IPS-20b (cell line): Measurements from ENCODE around the gene NGB.
A peak's percentile ranks its signal among the peaks of the same experiment; 100 is the strongest.

Experiments
- H3K27ac ChIP-seq: one replicate; pipeline ENCODE4 v1.5.1; 2013; ENCODE audit warnings: low read length
- H3K27me3 ChIP-seq: 2 replicates; pipeline ENCODE4 v1.6.1; 2013; ENCODE audit warnings: mild to moderate bottlenecking, low read length, inconsistent platforms; ENCODE audit not compliant: insufficient read depth
- H3K36me3 ChIP-seq: 2 replicates; pipeline ENCODE4 v1.6.1; 2013; ENCODE audit warnings: low read depth, mild to moderate bottlenecking, inconsistent platforms, low read length, moderate library complexity; ENCODE audit not compliant: insufficient read depth
- H3K4me1 ChIP-seq: 2 replicates; pipeline ENCODE4 v1.6.1; 2013; ENCODE audit warnings: mild to moderate bottlenecking, control low read depth, inconsistent platforms, low read length, moderate library complexity; ENCODE audit not compliant: insufficient read depth
- H3K4me3 ChIP-seq: 2 replicates; pipeline ENCODE4 v1.5.1; 2013; ENCODE audit warnings: mild to moderate bottlenecking, low read length, inconsistent platforms
- H3K9ac ChIP-seq: 2 replicates; pipeline ENCODE4 v1.6.1; 2013; ENCODE audit warnings: low read depth, mild to moderate bottlenecking, inconsistent platforms, low read length, moderate library complexity
- H3K9me3 ChIP-seq: 2 replicates; pipeline ENCODE4 v1.6.1; 2013; ENCODE audit warnings: mild to moderate bottlenecking, low read depth, low read length, inconsistent platforms; ENCODE audit not compliant: insufficient read depth

NGB gene

GRCh38 chr14:77224212-77224611 lies 46.8 kb downstream of the NGB start:
- H3K4me3 ChIP-seq = no peak overlapping the region
- H3K9me3 ChIP-seq = no peaks in the 10 kb centered on the region
- H3K9ac ChIP-seq = no peak overlapping the region; the same call in 1 of the 2 replicates
- no peak overlapping the region for H3K27ac ChIP-seq
- peaks cover 24% of the 10 kb centered on the region for H3K4me1 ChIP-seq
- no peaks in the 10 kb centered on the region for H3K27me3 ChIP-seq
- no peaks in the 10 kb centered on the region for H3K36me3 ChIP-seq

GRCh38 chr14:77222546-77223225 lies 48.3 kb downstream of the NGB start:
- peak overlapping the region; percentile 37; the same call in 1 of the 2 replicates for H3K4me3 ChIP-seq
- no peaks in the 10 kb centered on the region for H3K9me3 ChIP-seq
- H3K27me3 ChIP-seq = no peaks in the 10 kb centered on the region
- peaks cover 24% of the 10 kb centered on the region for H3K4me1 ChIP-seq
- H3K27ac ChIP-seq = no peak overlapping the region
- H3K9ac ChIP-seq = no peak overlapping the region
- H3K36me3 ChIP-seq = no peaks in the 10 kb centered on the region

GRCh38 chr14:77221241-77221871 lies 49.6 kb downstream of the NGB start:
- no peak overlapping the region for H3K27ac ChIP-seq
- H3K36me3 ChIP-seq = no peaks in the 10 kb centered on the region
- no peaks in the 10 kb centered on the region for H3K27me3 ChIP-seq
- peaks cover 24% of the 10 kb centered on the region for H3K4me1 ChIP-seq
- H3K9ac ChIP-seq = no peak overlapping the region
- no peaks in the 10 kb centered on the region for H3K9me3 ChIP-seq
- no peak overlapping the region for H3K4me3 ChIP-seq

DNA sequence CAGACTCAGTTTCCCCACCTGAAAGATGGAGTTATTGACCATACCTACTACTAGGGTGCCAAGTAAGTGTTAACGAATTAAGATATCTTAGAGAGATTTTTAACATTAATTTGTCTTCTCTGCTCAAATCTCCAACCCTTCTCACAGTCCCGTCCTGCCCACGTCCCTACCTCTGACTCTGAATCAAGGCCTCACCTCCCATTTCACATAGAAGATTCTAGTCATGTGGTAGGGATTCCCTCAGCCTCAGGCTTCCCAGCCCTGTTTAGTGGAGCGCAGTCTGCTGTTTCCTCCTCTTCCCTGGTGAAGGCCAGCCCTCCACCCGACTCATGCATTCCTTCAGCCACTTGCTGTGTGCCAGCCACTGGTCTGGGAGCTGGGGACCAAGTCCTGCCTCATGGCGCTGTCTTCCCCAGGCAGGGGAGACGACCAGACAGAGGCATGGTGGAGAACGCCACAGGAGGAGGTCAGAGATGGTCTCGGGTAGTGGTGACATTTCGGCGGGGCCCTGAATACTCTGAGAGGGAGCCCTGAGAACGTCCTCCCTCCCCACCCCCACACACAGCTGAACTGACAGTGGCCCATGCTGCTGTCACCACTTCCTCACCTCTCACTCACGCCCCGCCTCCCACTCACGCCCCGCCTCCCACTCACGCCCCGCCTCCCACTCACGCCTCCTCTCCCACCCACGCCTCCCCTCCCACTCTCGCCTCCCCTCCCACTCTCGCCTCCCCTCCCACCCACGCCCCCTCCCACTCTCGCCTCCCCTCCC lies 50.6 kb downstream of the NGB start:
- Histone ChIP-seq H3K9me3 (no peaks in the 10 kb centered on the region), H3K27ac (no peak overlapping the region), H3K36me3 (no peaks in the 10 kb centered on the region), H3K9ac (no peak overlapping the region), H3K4me3 (no peak overlapping the region), H3K27me3 (0 out of 2 replicates have a peak, but pooled peaks cover 5% of the 10 kb centered on the region), H3K4me1 (peaks cover 24% of the 10 kb centered on the region)

DNA sequence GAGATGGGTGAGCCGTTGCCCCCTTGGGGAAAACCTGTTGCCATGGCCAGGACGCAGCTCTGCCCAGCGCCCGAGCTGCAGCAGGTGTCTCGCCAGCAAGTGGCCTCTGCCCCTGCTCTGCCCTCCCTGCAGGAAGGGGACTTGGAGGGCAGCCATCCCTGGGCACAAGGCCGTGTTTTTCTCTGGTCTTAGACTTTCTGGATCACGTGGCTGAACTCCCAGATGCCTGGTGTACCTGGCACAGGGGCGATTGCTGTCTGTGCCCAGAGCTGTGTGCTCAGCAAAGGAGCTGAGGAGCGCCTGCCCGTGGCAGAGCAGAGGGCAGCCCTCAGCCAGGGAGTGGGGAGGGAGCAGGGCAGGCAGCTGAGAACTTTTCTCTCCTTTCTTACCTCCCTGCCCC lies 51.4 kb downstream of the NGB start:
- H3K36me3 ChIP-seq = no peaks in the 10 kb centered on the region
- H3K4me1 ChIP-seq = peaks cover 21% of the 10 kb centered on the region
- 0 out of 2 replicates have a peak, but pooled peaks cover 5% of the 10 kb centered on the region for H3K27me3 ChIP-seq
- H3K9me3 ChIP-seq = no peaks in the 10 kb centered on the region
- no peak overlapping the region for H3K9ac ChIP-seq
- no peak overlapping the region for H3K27ac ChIP-seq
- no peak overlapping the region for H3K4me3 ChIP-seq

DNA sequence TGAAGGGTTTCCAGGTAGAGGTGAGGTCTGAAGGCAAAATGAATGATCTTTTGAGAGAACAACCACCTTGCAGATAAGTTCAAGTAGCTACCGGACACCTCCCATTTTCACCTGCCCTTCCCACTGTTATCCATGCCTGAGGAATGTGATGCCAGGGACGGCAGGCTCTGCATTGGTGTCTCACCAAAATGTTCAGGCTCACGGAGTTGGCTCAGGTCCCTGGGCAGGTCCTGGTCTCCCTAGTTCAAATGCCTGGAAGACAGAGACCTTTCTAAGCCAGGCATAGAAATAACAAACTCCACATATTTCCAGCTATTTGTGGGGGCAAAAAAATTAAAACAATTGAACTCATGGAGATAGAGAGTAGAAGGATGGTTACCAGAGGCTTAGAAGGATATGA lies 53.5 kb downstream of the NGB start:
- H3K9me3 ChIP-seq = no peaks in the 10 kb centered on the region
- peaks cover 5% of the 10 kb centered on the region; the same call in 1 of the 2 replicates for H3K27me3 ChIP-seq
- H3K4me1 ChIP-seq = peaks cover 13% of the 10 kb centered on the region; the same call in 1 of the 2 replicates
- no peaks in the 10 kb centered on the region for H3K36me3 ChIP-seq
- no peak overlapping the region for H3K27ac ChIP-seq
- H3K4me3 ChIP-seq = no peak overlapping the region
- H3K9ac ChIP-seq = no peak overlapping the region
